GM21360 (cell line): Measurements from ENCODE around the gene NLRP3.
A peak's percentile ranks its signal among the peaks of the same experiment; 100 is the strongest.

Source experiments
- ATAC-seq: cut with Tn5 transposase; IDR thresholded peaks from one replicate; pipeline ENCODE4 v1.9.1; 2021; ENCODE audit warnings: mild to moderate bottlenecking, moderate library complexity; ENCODE audit not compliant: unreplicated experiment

Gene NLRP3

GRCh38 chr1:247435759-247436147 is 19.8 kb downstream of the NLRP3 start:
- no peak for ATAC-seq

GRCh38 chr1:247437551-247438505 is 21.9 kb downstream of the NLRP3 start:
- no peak for ATAC-seq

GRCh38 chr1:247440001-247440620 is 24.1 kb downstream of the NLRP3 start:
- ATAC-seq = peak; percentile 99

- ATAC-seq = no peak
These were observed 25.6 kb downstream of the NLRP3 start for GRCh38 chr1:247441606-247442005.

- no peak for ATAC-seq
These were observed 26.2 kb downstream of the NLRP3 start for GRCh38 chr1:247442164-247442563.

GRCh38 chr1:247443641-247444040 is 27.7 kb downstream of the NLRP3 start:
- no peak for ATAC-seq

GRCh38 chr1:247444571-247444970 is 28.6 kb downstream of the NLRP3 start:
- ATAC-seq = no peak

GRCh38 chr1:247445526-247446356 is 29.8 kb downstream of the NLRP3 start:
- ATAC-seq = no peak

- no peak for ATAC-seq
These were observed 31.4 kb downstream of the NLRP3 start for GRCh38 chr1:247447162-247447909.

GRCh38 chr1:247448107-247448791 is 32.3 kb downstream of the NLRP3 start:
- ATAC-seq = no peak

- no peak for ATAC-seq
These were observed 35.5 kb downstream of the NLRP3 start for GRCh38 chr1:247451388-247452010.

- no peak for ATAC-seq
These were observed 36.6 kb downstream of the NLRP3 start for GRCh38 chr1:247452447-247453039.

- ATAC-seq = no peak
These were observed 37.3 kb downstream of the NLRP3 start for GRCh38 chr1:247453245-247453644.

GRCh38 chr1:247453997-247454396 is 38.0 kb downstream of the NLRP3 start:
- ATAC-seq = no peak

GRCh38 chr1:247456021-247456420 is 40.0 kb downstream of the NLRP3 start:
- no peak for ATAC-seq

- no peak for ATAC-seq
These were observed 41.1 kb downstream of the NLRP3 start for GRCh38 chr1:247456914-247457639.

- no peak for ATAC-seq
These were observed 43.5 kb downstream of the NLRP3 start for GRCh38 chr1:247459507-247459906.

GRCh38 chr1:247465796-247466195 is 49.8 kb downstream of the NLRP3 start:
- ATAC-seq = no peak

GRCh38 chr1:247467129-247467528 is 51.2 kb downstream of the NLRP3 start:
- ATAC-seq = no peak
